ENCODE measurements around the gene ID2.

ID2 gene

DNA sequence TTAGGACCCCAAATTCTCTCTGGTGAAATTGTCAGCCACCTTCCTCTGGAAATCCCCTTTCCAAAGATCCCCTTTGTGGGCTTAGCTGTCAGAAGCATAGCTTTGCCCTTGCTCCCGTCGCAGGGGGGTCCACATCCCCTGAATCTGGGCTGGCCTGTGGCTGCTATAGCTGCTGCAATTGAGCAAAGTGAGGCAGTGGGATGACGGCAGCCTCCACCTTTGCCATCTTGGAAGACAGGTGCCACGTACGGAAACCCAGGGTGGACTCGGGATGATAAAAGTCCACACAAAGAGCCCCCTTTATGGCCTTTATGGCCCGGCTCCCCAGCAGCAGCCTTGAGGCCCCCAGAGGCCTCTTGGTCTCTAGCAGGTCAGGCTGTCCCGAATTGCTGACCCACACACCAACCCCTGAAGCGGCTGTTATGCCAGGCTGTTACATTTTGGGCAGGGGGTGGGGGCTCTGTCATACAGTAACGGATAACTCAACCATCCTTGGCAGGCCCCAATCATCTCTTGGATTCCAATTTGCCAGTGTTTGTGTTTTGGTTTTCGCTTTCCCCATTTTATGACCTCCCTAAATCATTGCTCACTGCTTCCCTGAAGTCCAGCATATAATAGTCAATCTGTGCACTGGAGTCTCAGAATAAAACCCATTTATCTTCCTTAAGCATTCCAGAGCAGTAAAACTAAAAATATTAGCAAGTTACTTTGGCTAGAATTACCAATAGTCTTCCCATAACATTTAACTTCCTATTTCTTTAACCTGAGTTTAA is 33.2 kb upstream of the ID2 start:
- no peak for DNase-seq (ENCODE audit: low read depth)

DNA sequence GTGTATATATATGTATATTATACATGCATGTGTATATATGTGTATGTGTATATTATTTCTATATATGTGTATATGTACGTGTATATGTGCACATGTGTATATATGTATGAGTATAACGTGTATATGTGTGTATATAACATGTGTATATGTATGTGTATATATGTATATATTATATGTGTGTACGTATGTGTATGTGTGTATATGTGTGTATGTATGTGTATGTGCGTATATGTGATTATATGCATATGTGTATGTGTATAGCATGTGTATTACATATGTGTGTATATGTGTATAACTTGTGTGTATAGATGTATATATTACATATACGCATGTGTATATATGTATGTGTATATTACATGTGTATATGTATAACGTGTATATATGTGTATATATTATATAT is 32.1 kb upstream of the ID2 start:
- no peak for DNase-seq (ENCODE audit: low read depth)

DNA sequence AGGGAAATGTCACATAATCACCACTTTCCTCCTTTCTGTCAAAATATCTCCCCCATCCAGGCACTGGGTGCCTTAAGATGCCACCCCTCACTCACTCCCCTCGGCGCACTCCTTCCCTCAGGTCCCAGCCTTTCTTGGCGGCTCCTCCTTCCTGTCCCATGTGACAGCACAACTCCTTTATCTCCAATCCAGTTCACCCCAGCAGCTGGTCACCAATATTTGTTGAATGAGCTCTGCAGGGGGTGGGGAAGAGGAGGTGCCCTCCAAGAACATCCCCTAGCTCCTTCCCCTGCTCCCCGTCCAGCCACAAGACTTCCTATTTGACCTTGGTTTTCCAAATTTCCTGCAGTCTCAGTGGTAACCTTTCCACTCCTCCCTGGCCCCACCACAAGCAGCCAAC is 31.6 kb upstream of the ID2 start:
- no peak for DNase-seq (ENCODE audit: low read depth)

DNA sequence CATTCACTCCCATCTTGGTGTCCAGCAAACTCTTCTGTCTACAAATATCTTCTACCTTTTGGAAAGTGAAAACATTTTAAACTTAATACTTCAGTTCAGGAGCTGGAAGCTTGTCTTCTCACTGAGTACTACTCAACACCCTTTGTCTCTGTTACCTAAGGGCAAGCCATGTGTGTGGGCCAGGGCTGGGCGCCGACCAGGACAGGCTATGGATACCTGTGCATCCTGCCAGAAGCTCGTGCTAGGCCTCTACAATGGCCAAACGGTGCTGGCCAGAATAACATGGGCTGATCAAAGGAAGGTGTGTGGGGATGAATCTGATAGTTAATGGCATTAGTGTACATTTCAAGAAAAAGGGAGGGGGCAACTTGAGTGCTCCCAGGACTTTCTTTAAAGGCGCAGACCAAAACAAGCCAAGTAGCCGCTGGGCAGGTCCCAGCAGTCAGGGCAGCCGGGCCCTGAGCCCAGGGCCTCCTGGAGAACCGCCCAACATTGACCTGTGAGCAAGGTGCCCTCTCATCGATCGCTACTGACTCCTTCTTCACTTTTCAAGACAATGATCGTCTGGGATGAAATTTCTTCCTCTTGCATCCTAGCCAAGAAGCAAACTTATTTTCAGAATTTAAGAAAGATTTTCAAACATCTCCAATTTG is 29.0 kb upstream of the ID2 start:
- no peak for DNase-seq (ENCODE audit: low read depth)

DNA sequence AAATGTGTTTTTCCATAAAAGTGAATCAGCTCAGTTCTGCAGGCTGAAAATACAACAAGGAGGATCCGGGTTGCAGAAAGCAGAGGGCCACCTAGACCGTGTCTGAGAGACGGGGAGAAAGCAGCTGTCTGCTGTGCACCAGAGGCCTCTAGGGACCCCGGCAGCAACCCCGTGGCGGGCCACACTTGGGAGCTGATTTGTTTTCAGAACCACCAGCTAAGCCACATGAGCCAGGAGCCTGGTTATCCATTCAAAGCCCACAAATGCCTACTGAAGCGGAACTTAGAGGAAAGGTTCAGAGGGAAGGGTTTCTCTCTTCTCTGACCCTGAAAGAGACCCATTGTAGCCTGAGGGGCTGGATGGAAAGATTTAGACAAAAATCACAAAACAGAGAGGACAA is 28.4 kb upstream of the ID2 start:
- no peak for DNase-seq (ENCODE audit: low read depth)

DNA sequence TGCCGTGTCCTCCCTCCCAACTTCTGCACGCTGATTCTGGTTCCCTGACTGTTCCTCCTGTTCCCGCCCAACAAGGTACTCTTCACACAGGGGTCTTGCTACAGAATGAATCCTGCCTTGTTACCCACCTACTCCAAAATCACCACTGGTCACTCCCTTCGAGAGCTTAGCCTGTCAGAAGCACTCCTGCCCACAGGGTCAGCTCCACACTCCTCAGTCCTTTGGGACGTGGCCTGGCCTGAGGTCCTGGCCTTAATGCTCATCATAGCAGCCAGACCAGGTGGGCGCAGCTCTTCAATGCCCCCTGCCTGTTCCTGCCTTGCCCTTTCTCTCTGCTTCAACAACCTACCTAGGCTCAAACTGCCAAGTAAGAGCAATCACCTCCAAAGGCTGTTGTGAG is 27.8 kb upstream of the ID2 start:
- no peak for DNase-seq (ENCODE audit: low read depth)

DNA sequence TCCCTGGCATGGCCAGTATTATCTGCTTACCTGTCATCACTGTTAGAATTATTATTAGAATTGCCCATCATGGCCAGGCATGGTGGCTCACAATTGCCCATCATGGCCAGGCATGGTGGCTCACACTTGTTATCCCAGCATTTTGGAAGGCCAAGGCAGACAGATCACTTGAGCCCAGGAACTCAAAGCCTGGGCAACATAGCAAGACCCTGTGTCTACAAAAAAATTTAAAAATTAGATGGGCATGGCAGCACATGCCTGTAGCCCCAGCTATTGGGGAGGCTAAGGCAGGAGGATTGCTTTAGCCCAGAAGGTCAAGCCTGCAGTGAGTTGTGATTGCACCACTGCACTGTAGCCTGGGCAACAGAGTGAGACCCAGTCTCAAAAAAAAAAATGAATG is 27.4 kb upstream of the ID2 start:
- DNase-seq (ENCODE audit: low read depth) = no peak

DNA sequence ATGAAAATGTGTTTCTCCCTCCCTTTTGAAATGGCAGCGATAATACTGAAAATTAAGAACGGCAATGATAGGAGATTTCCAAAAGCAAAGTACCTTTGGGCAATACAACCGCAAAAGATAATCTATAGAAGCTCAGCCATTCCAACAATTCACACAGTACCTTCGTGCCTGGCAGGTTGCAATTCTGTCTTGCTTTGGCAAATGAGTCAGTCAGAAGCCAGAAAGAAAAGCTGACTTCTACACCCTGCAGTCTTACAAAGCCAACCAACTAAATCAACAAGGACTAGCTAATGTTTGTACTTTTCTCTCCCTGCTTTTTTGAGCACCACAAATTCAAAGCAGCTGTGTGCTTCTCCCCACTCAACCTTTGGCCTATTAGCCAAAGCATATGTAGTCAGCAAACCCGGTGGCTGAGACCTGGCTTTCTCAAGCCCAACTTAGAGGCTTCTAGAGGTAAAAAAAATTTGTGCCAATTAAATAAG is 25.7 kb upstream of the ID2 start:
- no peak for DNase-seq (ENCODE audit: low read depth)

DNA sequence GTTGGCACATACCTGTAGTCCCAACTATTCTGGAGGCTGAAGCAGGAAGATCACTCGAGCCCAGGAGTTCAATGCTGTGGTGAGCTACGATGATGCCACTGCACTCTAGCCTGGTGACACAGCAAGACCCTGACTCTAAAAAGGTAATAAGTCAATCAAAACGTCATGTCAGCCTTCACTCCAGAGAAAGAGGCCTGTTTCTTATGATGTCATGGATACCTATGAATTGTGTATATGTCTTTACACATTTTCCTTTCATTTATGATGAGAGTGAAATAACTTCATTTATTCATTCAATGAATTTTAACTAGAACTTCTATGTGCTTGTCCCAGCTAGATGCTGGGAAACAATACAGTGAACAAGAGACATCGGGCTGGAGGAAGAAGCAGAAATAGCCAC is 25.0 kb upstream of the ID2 start:
- DNase-seq (ENCODE audit: low read depth) = no peak

DNA sequence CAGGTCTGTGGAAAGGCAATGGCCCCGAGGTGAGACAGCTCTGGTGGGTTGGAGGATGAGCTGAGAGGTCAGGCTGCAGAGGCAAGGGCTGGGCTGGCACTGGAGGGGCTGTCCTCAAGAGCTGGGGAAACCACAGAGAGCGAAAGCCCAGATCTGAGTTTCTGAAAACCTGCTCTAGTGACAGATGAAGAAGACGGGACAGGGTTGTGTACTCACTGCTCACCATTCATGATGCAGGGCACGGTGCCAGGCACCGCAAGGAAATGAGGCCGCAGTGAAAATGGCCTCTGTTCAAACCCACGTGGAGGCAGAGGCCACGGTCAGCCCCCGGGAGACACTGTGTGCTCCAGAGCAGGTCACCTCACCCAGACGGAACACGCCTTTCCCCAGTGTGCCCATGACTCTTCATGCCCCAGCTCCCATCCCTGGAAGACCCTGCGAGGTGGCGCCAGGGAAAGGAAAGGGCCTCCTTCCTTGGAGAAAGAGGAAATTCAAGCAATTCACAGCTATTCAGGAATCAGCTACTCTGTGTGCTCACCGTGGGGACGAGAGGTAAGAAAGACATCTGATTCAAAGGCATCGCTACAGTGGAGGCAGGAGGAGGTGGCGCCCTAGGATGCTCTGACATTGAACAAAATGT is 24.3 kb upstream of the ID2 start:
- no peak for DNase-seq (ENCODE audit: low read depth)

DNA sequence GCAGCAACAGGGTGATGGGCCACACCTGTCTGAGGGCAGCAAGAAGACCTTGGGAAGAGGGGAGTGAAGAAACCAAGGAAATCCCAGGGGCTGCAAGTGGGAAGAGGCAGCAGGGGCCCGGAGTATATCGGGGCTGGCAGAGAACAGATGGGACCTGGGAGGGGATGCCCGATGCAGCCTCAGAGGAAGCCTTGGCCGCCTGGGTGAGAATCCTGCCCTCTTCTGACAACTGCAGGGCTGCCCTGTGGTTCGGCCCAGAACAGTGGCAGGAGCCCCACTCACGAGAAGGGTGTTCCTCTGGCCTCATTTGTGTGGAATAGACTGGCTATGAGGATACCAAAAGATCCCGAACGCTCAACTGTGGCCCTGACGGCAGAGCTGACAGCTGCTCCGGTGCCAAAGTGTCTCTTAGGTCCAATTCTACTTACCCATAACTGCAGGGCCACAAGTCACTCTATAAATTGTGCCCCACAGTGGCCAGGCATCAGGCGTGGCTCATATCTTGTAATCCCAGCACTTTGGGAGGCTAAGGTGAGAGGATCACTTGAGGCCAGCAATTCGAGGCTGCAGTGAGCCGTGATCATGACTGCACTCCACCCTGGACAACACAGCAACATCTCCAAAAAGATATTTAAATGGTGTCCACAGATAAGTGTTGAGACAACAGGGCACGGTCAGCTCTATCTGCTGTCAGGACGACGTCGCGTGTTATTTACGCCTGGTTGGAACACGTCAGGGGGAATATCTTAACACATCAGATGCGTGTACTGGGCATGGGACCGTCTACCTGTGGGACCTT is 23.6 kb upstream of the ID2 start:
- DNase-seq (ENCODE audit: low read depth) = no peak

DNA sequence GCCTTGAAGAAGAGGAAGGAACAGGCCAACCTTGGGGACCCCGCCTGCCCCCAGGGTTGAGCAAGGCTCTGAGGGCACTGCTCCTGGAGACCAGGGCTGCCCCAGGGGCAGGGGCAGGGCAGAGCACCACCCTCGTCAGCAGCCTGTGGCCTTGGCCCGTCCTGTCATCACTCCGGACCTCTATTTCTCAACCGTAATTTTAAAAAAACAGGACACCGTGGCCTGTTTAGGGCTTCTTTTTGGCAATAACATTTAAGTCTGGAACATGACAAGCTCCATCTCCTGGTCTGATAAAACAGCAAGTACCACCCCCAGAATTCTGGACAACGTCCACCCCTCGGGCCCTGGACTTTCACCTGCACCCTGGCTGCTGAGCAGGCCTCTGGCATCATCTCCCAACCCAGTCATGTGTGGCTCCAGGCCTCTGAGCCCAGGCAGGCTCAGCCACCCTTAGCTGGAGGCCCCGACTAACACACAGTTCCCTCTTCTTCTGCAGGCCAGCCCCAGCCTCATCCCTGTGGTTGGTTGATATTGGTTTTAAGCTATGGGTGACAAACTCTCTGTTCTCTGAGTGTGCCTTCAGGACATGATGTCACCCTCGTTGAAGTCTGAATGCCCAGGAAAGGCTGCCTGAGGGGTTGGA is 22.6 kb upstream of the ID2 start:
- no peak for DNase-seq (ENCODE audit: low read depth)

DNA sequence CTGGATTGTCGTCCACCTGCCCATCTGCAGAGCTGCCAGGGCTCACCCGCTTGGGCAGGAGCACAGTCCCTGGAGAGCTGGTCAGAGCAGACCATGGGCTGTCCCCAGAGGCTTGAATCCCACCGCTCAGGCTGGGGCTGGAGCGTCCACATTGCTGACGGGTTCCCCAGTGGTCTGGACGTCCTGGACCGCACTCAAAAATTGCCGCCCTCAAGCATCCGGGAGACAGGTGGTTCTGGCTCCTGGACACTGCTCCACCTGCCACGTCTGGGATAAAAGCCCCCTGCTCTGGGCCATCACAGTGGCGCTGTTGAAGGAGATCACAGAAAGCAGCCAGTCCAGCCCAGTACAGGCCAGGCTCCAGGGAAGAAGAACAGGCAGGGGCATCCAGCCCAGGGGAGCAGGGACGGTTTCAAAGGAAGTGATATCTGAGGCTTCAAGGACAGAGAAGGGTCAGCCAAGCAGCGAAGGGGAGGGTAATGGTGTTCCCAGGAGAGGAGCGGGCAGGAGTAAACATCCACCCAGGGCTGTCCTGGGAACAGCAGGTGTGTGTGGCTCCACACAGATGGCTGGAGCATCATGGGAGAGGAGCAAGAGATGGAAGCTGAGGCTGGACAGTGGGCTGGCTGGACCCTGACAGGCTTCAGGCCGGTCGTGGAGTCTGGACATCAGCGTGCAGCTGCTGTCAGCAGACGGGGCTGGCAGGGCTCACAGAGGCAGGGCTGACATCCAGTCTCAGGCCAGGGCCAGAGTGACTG is 21.9 kb upstream of the ID2 start:
- DNase-seq (ENCODE audit: low read depth) = no peak

DNA sequence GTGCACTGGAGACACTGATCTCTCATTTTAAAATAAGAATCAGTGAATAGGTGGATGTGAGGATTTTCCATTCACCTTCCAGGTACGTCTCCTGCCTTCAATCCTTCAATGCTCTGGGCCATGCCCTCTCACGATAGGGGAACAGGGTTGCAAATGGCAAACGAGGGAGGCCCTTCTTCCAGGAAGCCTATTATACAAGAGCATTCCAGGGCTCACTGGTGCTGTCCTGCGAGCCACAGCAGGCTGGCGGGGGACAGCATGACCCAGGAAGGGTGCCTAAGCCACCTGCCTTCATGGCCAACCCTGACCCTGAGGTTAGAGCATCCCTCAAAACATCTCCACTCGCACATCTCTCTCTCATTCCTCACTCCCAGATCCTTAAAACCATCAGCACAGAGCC is 20.6 kb upstream of the ID2 start:
- DNase-seq (ENCODE audit: low read depth) = no peak

DNA sequence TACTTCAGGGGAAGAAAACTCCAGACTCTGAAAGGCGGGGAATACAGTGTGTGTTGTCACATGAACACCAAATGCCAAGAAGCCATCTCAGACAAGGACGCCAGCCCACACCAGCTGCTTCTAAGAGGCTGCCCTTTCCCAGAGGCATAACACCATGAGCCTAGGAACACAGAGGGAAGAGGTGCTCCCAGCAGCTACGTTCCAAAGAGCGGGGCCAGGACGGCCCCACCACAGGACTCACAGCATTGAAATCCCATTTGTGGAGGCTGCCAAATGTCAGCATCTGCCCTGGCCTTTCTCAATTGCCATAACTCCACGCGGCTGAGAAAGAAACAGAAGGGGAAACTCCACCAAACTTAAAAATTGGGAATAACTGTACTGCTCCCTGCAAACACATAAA is 20.1 kb upstream of the ID2 start:
- no peak for DNase-seq (ENCODE audit: low read depth)

DNA sequence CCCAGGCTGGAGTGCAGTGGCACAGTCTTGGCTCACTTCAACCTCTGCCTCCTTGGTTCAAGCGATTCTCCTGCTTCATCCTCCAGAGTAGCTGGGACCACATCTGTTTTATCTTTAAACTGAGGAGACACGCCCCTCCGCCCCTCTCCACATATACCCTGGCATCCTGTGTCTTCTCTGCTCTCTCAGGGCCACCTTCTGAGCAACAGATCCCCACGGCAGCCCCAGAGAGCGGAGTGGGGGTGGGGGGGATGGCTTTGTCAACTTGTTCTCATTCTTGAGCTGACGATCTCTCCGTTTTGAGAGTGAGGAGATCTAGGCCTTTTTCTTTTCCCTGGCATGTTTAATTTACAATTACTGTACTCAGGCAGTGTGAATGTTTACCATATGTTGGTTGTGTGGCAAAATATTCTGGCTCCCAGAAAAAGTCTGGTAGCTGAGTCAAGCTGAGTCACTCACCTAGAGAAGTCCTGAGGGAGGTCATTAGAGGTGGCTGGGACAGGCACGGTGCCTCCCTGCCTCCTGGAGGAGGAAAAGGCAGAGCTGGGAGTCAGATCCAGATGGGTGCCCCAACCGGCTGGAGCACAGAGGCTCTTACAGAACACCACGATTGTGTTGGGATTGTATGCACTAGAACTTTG is 19.5 kb upstream of the ID2 start:
- no peak for DNase-seq (ENCODE audit: low read depth)

DNA sequence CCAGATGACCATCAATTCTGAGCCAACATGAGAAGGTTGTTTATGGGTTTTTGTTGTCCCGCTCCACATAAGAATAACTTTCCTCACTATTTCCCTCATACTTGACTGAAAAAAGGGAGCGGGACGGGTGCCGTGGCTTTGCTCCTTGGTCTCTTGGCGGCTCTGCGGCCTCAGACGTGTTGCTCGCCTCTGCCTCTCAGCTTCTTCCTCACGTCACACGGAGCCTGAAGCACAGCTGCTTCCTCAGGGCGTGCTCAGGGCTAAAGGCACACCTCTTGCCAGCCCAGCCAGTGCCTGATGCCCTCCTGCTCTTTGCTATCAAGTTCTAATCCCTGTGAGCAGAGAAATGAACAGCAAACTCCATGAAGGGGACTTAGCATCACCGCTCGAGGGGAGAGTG is 17.9 kb upstream of the ID2 start:
- no peak for DNase-seq (ENCODE audit: low read depth)

DNA sequence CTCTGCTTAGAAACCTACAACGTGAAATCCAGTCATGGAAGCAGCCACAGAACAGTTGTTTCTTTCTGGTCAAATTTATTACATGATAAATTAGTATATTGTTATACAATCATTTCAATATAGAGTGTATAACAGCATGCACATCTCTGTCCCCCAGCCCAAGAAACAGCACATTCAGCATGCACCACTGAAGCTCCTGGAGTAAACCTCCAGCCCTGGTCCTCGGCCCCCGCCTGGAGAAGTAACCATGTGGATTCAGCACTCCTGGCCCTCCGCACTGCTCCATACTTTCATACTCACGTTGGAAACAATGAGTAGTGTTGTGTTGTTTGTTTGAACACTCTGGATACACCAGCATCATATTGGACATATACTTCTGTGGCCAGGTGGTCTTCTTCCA is 15.3 kb upstream of the ID2 start:
- DNase-seq (ENCODE audit: low read depth) = no peak

DNA sequence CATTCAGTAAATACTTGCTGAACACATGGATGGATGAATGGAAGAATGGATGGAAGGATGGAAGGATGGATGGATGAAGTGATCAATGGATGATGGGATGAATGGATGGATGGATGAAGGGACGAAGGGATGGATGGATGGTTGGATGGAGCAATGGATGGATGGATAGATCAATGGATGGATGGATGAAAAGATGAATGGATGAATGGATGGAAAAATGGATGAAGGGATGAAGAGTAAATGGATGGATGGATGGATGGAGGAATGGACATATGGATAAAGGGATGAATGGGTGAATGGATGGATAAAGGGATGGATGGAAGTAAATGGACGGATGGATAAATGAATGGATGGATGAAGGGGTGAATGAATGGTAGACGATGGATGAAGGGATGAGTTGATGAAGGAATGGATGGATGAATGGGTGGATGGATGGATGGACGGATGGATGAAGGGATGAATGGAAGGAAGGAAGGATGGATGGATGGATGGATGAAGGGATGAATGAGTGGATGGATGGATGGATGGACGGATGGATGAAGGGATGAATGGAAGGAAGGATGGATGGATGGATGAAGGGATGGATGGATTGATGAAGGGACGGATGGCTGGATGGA is 13.9 kb upstream of the ID2 start:
- DNase-seq (ENCODE audit: low read depth) = no peak

DNA sequence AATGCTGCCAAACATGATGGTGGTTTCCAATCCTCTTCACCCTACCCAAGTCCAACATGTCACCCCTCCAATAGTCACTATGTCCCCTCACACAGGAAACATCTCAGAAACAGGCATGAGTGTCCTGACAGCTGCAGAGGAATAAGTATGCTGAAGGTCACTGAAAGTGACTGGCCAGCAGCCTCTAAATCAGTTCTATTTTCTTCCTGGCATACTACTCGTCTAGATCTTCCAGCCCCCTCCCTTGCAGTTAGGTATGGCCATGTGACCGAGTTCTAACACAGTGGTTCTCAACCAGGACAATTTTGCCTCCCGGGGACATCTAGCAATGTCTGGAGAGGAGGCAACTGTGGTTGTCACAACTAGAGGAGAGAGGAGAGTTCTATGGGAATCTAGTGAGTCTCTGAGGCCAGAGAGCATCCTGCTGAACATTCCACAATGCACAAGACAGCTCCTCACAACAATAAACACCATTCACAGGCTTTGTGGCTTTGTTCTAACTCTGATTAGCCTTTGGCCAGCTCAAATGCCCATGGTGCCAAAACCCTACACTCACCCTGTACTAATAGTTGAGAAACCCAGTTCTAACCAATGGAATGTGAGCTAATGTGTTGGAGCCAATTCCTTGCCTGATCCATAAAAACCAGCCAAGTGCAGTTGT is 12.6 kb upstream of the ID2 start:
- DNase-seq (ENCODE audit: low read depth) = no peak
